ENCODE measurements around the gene PIAS1.

DNA sequence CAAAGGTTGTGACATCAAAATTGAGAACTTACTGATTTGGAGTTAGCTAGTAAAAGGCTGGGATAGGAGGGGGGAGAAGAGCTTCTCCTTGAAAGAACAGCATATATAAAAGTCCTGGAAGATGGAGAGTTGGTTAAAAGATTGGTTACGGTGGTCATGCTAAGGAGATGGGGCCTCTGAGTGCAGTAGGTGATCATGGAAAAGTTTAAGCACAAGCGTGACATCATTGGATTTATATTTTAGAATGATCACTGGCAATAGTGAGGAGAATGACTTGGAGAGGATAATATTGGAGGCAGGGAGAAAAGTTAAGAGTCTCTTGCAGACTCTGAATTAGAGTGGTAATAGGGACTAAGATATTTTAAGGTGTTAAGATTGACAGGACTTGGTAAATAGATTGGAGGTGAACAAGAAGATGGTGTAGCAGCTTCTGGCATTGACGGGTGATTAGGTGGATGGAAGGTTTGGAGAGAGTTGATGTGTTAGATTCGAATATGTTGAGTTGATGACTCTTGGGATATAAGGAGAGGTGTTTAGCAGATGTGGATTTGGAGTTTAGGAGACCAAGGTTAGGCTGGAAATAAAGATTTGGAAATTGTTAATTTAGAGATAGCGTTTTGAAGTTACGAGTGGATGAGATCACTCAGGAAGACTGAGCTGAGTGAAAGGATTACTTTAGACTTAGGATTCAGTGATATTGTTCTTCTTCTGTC is 19.6 kb downstream of the PIAS1 start:
- no peak for TF ChIP-seq HOXA7 (CRISPR knock-in tag; IDR thresholded peaks at IDR 0.05)
- TF ChIP-seq SMC3 (IDR thresholded peaks at IDR 0.05), result no peak
- TF ChIP-seq, protein P1, sequence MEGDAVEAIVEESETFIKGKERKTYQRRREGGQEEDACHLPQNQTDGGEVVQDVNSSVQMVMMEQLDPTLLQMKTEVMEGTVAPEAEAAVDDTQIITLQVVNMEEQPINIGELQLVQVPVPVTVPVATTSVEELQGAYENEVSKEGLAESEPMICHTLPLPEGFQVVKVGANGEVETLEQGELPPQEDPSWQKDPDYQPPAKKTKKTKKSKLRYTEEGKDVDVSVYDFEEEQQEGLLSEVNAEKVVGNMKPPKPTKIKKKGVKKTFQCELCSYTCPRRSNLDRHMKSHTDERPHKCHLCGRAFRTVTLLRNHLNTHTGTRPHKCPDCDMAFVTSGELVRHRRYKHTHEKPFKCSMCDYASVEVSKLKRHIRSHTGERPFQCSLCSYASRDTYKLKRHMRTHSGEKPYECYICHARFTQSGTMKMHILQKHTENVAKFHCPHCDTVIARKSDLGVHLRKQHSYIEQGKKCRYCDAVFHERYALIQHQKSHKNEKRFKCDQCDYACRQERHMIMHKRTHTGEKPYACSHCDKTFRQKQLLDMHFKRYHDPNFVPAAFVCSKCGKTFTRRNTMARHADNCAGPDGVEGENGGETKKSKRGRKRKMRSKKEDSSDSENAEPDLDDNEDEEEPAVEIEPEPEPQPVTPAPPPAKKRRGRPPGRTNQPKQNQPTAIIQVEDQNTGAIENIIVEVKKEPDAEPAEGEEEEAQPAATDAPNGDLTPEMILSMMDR (IDR thresholded peaks at IDR 0.05), result no peak
- no peak for TF ChIP-seq EP300 (IDR thresholded peaks at IDR 0.05)
- TF ChIP-seq EHMT2 (IDR thresholded peaks at IDR 0.05; ENCODE audit: low read depth), result no peak
- no peak for TF ChIP-seq RFX5 (IDR thresholded peaks at IDR 0.05)
- no peak for TF ChIP-seq MAZ (IDR thresholded peaks at IDR 0.05; ENCODE audit: borderline replicate concordance, low read depth, low read length)
- no peak for TF ChIP-seq ESRRA (IDR thresholded peaks at IDR 0.05; ENCODE audit: borderline replicate concordance, low read length)
- no peak for TF ChIP-seq MAFK (IDR thresholded peaks at IDR 0.05; ENCODE audit: partially characterized antibody)
- TF ChIP-seq ZC3H11A (IDR thresholded peaks at IDR 0.05), result no peak
